Measurements from ENCODE around the gene MYG1.
"Not testable (repeated sequence)": the region's sequence is repeated elsewhere in the genome, so short reads cannot be mapped to it uniquely, and the experiment has no call there.

Gene MYG1

GRCh38 chr12:53325511-53326061 lies 26.1 kb downstream of the MYG1 start:
- no peak for DNase-seq (ENCODE audit: low read depth in 3 of 3, low spot score in 1 of 3)

- DNase-seq (ENCODE audit: low read depth in 3 of 3, low spot score in 1 of 3): no peak
Observed at GRCh38 chr12:53326460-53327185, 27.1 kb downstream of the MYG1 start.

- no peak for DNase-seq (ENCODE audit: low read depth in 3 of 3, low spot score in 1 of 3)
Observed at GRCh38 chr12:53327435-53328042, 28.0 kb downstream of the MYG1 start.

- no peak for DNase-seq (ENCODE audit: low read depth in 3 of 3, low spot score in 1 of 3)
Observed at GRCh38 chr12:53328043-53328435, 28.5 kb downstream of the MYG1 start.

GRCh38 chr12:53330671-53331070 lies 31.2 kb downstream of the MYG1 start:
- no peak for DNase-seq (ENCODE audit: low read depth in 3 of 3, low spot score in 1 of 3)

- DNase-seq (ENCODE audit: low read depth in 3 of 3, low spot score in 1 of 3): not testable (repeated sequence)
Observed at GRCh38 chr12:53332339-53332738, 32.8 kb downstream of the MYG1 start.

GRCh38 chr12:53332744-53333143 lies 33.2 kb downstream of the MYG1 start:
- no peak for DNase-seq (ENCODE audit: low read depth in 3 of 3, low spot score in 1 of 3)

- DNase-seq (ENCODE audit: low read depth in 3 of 3, low spot score in 1 of 3): no peak
Observed at GRCh38 chr12:53333289-53333688, 33.8 kb downstream of the MYG1 start.

GRCh38 chr12:53333845-53334244 lies 34.4 kb downstream of the MYG1 start:
- no peak for DNase-seq (ENCODE audit: low read depth in 3 of 3, low spot score in 1 of 3)

- DNase-seq (ENCODE audit: low read depth in 3 of 3, low spot score in 1 of 3): no peak
Observed at GRCh38 chr12:53334822-53335221, 35.3 kb downstream of the MYG1 start.

- DNase-seq (ENCODE audit: low read depth in 3 of 3, low spot score in 1 of 3): no peak
Observed at GRCh38 chr12:53336181-53336681, 36.7 kb downstream of the MYG1 start, which contains the start of gene SP7. TSS of gene SP7 (minus strand) at chr12:53336354. CDS start at chr12:53335646, 708 bp downstream.

- no peak for DNase-seq (ENCODE audit: low read depth in 3 of 3, low spot score in 1 of 3)
Observed at GRCh38 chr12:53338017-53338416, 38.5 kb downstream of the MYG1 start.

- DNase-seq (ENCODE audit: low read depth in 3 of 3, low spot score in 1 of 3): no peak
Observed at GRCh38 chr12:53338916-53339315, 39.4 kb downstream of the MYG1 start.

- DNase-seq (ENCODE audit: low read depth in 3 of 3, low spot score in 1 of 3): no peak
Observed at GRCh38 chr12:53340398-53340797, 40.9 kb downstream of the MYG1 start.

GRCh38 chr12:53343449-53343848 lies 44.0 kb downstream of the MYG1 start:
- no peak for DNase-seq (ENCODE audit: low read depth in 3 of 3, low spot score in 1 of 3)

GRCh38 chr12:53343969-53344368 lies 44.5 kb downstream of the MYG1 start:
- DNase-seq (ENCODE audit: low read depth in 3 of 3, low spot score in 1 of 3): no peak

GRCh38 chr12:53344487-53344823 lies 45.0 kb downstream of the MYG1 start:
- no peak for DNase-seq (ENCODE audit: low read depth in 3 of 3, low spot score in 1 of 3)

GRCh38 chr12:53344824-53345485 lies 45.5 kb downstream of the MYG1 start:
- peak; percentile 41 to 68 (median 42) for DNase-seq (ENCODE audit: low read depth in 3 of 3, low spot score in 1 of 3)

GRCh38 chr12:53345486-53346188 lies 46.1 kb downstream of the MYG1 start:
- DNase-seq (ENCODE audit: low read depth in 3 of 3, low spot score in 1 of 3): no peak

- no peak for DNase-seq (ENCODE audit: low read depth in 3 of 3, low spot score in 1 of 3)
Observed at GRCh38 chr12:53346491-53346890, 47.0 kb downstream of the MYG1 start.

GRCh38 chr12:53347905-53348304 lies 48.4 kb downstream of the MYG1 start:
- no peak for DNase-seq (ENCODE audit: low read depth in 3 of 3, low spot score in 1 of 3)

Data from stimulated activated CD4-positive, alpha-beta T cell treated with anti-CD3 and anti-CD28 coated beads, TNF-alpha, amount 100 ng/mL, for 1 hour (primary cell).